NCI-H187 (cell line): ENCODE data around the gene MC1R.
"Not testable (repeated sequence)": the region's sequence is repeated elsewhere in the genome, so short reads cannot be mapped to it uniquely, and the experiment has no call there.

Source experiments
- DNase-seq, 2 experiments: peaks; one replicate each; lab custom pipeline; 2025; lab: John Stamatoyannopoulos, UW

Gene MC1R

GRCh38 chr16:89962754-89963498 is 44.3 kb downstream of the MC1R start:
- DNase-seq = no peak

DNA sequence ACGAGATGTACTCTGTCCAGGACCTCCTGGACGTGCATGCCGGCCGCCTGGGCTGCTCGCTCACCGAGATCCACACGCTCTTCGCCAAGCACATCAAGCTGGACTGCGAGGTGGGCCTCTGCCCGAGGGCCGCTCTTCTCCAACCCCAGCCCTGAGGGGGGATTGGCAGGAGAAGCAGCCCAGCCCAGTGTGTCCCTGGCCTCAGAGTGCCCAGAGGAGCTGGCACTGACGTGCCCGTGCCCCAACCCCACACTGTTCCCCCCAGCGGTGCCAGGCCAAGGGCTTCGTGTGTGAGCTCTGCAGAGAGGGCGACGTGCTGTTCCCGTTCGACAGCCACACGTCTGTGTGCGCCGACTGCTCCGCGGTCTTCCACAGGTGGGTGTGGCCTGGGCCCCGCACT is 45.5 kb downstream of the MC1R start:
- no peak for DNase-seq

DNA sequence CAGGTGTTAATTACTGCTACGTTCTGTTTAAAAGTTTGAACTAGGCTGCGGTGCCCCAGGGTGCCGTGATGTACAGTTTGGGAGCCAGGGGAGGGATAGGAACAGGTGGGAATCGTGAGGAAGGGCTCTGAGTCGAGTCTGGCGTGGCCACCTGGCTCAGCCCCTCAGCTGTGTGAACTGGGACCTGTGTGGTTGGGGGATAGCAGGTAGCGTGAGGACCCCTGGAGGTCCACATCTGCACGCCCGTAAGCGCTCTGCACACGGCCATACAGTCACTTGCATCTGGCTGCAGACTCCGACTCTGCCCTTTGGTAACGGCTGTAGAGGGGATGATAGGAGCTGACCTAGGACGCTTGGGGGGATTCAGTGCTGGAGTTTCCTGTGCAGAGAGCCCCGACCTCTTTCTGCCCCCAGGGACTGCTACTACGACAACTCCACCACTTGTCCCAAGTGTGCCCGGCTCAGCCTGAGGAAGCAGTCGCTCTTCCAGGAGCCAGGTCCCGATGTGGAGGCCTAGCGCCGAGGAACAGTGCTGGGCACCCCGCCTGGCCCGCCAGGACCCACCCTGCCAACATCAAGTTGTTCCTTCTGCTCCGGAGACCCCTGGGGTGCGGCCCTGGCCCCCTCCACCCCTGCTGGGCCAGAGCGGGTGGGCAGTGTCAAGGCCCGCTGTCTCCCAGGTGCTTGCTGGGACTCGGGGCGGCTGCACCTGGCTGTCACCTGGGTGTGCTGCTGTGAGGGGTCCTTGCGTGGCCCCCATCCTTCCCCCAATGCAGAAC is 47.0 kb downstream of the MC1R start:
- no peak for DNase-seq

GRCh38 chr16:89966756-89967155 is 48.1 kb downstream of the MC1R start:
- no peak for DNase-seq

- not testable (repeated sequence) for DNase-seq
These were observed 48.8 kb downstream of the MC1R start for GRCh38 chr16:89967436-89967835.

- not testable (repeated sequence) for DNase-seq
These were observed 49.4 kb downstream of the MC1R start for GRCh38 chr16:89968074-89968473.

DNA sequence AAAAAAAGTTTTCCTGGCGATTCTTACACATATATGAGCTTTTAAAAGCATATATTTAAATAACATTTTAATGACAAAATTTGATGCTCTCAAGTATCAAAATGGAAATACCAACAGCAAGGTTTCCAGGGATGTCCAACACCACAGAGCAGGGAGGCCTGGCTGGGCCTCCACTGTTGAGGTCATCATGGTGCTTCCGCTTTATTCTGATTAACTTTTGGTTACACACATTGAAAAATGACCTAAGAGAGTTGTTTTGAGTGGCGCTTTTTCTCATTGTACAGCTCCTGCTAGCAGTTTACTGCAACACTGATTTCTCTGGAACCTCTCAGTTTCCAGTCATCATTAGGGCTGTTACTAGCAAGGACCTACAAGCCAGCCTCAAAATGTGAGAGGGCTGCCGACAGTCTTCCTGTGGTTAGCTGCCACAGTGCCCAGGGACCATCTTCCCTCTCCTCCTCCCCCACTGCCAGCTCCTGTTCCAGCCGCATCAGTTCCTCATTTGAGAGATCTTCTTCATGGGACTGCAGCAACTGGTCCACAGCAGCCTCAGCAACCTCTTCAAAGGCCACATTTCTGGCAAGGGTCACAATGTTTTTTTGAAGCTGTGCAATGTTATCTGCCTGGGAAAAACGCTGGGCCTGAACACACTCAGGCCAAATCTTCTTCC is 51.2 kb downstream of the MC1R start:
- no peak for DNase-seq
